HG03457 (cell line): ENCODE data around the gene ARR3.
"Not testable (repeated sequence)": the region's sequence is repeated elsewhere in the genome, so short reads cannot be mapped to it uniquely, and the experiment has no call there.

Source experiments
- ATAC-seq: cut with Tn5 transposase; IDR thresholded peaks from one replicate; pipeline ENCODE4 v1.9.1; 2021; ENCODE audit warnings: moderate number of reproducible peaks; ENCODE audit not compliant: unreplicated experiment

The ARR3 gene

DNA sequence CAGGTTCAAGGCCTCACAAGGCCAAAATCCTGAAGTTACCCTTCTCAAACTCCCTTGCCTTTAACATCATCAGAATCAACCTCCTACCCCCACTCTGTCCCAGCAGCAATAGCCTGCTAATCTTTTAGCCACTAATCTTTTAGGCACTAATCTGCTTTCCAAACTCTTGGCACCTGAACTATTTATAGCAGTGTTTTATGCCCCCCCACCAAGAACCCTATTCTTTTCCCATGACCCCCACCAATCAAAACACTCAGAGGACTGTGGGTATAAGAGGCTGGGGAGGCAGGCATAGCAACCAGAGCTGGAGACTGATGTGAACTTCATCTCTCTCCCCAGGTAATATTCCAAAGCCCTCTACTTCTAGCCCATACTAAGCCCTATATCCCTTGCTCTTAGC, at the start of gene ARR3:
ARR3 (plus strand) TSS at position 301 of the 400 bp plus-strand sequence. CDS start 1,052 bp downstream, outside the sequence.
- no peak for ATAC-seq

DNA sequence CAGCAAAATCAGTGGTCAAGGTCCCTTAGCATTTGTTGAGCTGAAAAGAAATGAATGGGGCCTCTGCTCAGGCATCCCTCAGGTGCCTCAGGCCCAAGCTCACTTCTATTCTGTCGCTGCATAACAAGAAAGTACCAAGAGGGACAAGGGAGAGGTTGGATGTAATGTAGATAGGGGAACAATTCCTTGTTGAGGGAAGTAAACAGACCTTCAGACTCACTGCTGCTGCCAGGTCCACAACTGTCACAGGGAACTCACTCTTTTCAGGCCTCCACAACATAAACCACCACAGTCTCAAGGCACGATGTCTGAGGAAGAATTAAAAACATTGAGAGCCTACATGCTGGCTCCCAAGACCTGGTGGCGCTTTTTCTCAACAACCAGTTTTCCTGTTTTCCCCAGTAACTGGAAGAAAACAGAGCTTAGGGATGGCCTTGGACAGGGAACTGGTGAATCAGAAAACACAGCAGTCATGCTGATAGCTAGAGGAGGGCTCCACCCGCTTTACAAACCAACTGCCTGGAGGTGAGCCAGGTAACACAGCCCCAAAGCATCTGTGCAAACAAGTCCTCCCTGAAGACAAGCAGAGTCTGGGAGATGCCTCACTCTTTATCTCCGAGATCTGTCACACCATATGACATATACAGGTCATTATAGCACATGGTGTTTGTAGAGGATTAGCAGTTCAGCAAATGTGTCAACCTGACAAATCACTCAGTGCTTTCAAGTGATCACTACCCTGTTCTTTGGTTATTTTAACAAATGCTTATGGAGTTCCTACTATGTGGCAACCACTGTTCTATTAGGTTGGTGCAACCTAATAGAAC, 48.0 kb upstream of the ARR3 start:
- no peak for ATAC-seq

DNA sequence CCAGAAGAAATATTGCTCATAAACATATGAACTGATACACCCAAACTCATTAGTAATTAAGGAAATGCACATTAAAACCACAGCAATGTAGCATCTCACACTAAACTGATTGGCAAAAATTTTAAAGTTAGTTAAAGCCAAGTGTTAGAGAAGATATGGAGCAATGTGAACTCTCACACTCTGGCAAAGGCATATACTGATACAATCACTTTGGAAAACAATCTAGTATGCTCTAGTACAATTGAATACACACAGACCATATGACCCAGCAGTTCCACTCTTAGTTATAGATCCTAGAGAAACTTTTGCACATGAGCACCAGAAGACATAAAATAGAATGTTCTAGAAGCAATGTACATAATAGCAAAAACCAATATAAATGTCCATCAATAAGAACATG, 42.1 kb upstream of the ARR3 start:
- ATAC-seq, result no peak

DNA sequence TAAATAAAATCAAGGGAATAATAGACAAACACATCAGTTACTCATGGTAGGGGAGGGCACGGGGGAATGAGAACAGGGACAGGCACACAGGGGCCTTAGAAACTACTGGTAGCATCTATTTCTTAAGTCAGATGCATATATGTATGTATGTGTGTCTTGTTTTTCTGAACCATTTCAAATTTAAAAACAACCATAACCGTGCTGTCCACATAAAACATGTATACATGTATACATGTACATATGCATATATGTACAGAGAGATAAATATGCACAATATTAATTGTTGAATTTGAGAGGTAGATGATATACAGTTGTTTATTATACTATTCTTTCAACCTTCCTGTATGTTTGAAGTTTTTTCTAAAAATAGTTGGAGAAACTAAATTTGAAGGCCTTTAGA, 41.4 kb upstream of the ARR3 start:
- no peak for ATAC-seq

DNA sequence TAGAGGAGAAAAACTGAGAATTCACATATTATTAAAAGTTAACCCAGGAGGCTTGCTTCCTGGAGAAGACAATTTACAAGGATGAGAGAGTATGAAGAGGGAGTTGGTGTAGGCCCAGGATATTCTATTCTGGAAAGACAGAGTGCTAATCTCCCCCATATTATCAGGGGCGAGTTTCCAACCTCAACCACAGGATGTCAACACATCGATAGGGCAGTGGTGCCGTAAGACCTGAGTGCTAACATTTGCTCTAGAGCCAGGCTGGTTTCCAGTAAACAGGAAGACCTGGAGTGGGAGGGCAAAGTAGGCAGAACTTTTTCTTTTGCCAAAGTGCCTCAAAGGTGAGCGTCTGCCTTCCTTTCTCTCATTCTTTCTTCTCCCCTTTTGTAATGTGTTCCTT, 36.5 kb upstream of the ARR3 start:
- no peak for ATAC-seq

DNA sequence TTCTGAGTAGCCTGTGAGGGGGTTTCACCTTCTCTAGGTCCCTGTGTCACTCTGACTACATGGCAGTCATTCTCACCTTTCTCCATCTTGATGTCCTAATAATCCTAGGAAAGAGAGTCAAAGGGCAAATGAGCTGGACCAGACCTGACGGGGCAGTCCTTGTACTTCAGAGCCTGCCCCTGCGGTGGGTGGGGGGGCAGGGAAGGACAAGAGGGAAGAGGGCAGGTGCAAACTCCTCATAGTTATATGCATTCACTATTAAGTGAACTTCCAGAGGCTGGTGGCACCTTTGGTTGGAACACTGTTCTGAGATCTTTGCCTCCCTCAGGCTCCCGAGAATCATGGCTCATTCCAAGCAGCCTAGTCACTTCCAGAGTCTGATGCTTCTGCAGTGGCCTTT, 33.8 kb upstream of the ARR3 start, which contains the start of gene AWAT1:
AWAT1 (plus strand) TSS at position 301 of the 400 bp plus-strand sequence; CDS start at position 342, 41 bp downstream.
- ATAC-seq, result no peak

DNA sequence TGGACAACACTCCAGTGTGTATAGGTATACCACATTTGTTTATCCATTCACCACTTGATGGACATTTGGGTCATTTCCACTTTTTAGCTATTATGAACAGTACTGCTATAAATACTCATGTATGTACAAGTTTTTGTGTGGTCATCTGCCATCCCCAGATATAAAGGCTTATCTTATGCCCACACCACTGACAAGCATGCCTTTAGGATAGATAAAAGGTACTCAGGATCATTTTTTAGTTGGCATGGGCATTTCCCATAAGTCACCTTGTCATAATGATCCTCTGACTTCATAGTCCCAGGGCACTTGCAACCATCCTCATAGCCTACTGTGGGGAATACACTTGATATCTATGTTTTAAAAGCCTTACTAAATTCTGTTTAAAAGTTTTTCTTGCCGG, 27.4 kb upstream of the ARR3 start:
- no peak for ATAC-seq

DNA sequence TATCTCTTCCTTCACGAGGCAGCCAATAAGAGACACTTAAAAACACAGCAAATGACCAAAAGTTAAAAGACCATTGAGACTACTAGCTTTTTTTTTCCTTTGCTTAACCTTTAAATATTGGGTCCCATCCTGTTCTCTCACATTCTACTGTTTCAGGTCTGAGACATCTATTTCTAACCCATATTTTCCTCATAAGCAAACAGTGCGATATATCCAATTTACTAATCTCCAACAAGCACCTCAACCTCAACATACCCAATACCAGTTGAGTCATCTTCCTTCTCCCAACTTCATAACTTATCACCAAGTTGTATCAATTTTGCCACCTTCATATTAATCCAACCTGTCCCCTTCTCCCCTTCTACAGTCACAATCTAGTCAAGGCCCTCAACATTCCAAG, 26.6 kb upstream of the ARR3 start:
- no peak for ATAC-seq

DNA sequence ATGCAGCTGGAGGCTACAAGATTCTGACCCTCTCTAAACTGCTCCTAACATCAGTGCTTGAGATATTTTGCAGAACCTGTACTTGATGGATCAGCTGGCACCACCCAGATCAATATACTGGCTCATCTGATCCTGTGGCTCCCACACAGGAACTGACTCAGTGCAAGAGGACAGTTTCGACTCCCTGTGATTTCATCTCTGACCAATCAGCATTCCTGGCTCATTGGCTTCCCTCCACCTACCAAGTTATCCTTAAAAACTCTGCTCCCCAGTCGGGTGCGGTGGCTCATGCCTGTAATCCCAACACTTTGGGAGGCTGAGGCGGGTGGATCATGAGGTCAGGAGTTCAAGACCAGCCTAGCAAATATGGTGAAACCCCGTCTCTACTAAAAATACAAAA, 24.5 kb upstream of the ARR3 start:
- ATAC-seq, result not testable (repeated sequence)

DNA sequence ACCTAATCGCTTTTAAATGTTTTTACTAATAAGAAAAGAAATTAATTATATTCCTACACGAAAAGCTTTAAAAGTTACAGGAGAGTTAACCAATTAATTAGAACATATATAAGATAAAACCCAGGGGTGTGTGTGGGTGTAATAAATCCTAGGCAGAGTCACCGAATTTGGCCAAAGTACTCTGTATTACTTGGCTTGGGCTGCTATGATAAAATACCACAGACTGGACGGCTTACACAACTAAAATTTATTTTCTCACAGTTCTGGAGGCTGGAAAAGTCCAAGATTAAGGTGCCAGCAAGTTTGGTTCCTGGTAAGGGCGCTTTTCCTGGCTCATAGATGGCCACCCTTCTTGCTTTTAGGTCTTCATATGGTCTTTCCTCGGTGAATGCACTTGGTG, 23.3 kb upstream of the ARR3 start:
- no peak for ATAC-seq

DNA sequence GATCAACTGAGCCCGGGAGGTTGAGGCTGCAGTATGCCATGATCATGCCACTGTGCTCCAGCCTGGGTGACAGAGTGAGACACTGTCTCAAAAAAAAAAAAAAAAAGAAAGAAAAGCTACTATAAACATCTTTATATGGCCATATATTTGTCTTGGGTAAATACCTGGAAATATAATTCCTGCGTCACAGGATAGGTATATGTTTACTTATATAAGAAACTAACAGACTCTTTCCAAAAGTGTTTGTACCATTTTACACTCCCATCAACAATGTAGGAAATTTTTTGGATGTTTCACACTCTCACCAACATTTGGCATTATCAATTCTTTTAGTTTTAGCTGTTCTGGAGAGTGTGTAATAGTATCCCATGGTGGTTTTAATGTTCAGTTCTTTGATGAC, 20.9 kb upstream of the ARR3 start:
- ATAC-seq, result no peak

DNA sequence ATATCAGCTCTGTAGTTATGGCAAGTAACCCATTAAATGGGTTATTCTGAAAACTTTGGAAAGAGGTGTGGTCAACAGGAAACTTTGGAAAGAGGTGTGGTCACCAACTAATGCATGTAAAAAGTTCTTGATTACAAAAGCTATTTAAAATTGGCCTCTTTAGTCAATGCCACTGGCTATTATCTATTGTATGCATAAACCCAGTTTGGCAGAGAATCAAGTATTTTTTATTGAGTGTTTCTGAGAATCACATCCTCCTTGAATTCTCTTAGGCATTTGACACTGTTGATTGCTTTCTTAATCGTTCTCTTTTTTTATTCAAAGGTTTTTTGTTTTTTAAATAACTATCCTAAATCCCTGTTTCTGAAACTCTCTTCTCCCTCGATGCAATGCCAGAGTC, 15.6 kb upstream of the ARR3 start:
- ATAC-seq, result no peak

DNA sequence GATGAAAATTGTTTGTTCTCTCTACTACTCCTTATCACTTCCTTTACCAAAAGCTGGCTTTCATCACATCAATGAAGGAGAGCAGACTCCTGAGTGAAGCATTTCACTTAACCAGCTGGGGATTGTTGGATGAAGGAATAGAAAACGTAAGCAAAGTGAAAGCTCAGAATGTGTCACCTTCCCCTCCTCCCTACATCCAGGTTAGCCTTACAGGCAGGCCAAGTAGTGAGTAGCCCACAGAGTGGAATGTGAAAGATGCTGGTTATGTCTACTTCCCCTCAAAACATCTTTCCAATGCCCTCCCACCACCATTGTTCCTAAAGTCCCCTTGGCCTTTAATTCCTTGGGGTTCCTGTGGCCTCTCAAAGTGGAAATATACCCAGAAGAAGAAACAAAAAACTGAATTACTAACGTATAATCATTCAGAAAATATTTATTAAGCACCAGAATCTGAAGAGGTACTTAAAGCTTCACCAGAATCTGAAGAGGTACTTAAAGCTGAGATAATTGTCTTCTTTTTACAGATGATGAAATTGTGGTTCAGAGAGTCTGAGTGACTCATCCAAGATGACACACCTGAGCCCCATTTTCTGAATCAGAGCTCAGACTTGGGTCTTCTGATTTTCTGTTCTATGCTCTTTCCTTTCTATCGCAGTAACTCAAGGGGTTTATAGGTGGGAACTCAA, 14.6 kb upstream of the ARR3 start:
- no peak for ATAC-seq

DNA sequence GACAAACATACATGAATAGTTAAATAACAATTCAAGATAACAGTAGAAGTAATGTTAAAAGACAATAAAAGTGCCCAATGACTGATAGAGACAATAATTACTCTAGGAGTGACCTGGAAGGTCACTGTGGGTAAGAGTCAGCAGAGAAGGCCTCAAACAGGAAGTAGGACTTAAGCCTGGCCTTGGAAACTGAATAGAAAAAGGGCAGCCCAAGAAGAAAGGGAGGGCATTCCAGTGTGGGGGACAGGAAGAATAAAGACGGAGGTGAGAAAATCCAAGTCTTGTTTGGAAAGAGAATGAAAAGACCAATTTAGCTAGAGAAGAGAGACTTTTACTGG, 14.1 kb upstream of the ARR3 start:
- ATAC-seq, result no peak

DNA sequence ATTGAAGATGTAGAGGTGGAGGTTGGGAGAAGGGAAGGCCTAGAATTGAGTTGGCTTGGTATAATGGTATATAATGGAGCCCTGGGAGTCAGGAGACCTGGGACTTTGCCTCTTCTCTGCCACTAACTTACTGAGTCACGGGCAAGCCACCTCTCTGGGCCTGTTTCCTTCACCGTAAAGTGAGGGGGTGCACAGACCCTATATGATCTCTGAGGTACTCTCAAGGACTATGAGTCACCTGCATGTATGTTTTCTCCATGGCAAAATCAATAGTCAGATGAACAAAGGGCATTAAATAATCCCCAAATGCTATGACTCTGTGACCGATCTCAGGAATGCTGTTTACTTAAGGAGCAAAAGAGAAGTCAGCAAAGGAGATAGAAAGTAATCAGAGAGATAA, 13.2 kb upstream of the ARR3 start:
- no peak for ATAC-seq

DNA sequence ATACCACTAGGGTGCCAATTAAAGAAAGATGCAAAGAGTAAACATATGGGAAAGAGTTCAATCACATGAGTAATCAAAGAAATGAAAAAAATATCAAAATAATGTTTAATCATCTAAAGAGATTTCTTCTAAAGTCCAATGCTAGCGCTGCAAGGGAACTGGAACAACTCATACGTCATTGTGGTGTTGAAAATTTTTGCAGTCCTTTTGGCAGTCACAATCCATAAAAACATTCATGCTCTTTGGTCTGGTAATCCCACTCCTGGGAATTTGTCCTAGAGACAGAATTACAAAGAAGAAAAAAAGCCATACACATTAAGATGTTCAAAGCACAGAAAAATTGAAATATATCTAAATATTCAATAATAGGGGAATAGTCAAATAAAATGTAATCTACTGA, 12.7 kb upstream of the ARR3 start:
- no peak for ATAC-seq

DNA sequence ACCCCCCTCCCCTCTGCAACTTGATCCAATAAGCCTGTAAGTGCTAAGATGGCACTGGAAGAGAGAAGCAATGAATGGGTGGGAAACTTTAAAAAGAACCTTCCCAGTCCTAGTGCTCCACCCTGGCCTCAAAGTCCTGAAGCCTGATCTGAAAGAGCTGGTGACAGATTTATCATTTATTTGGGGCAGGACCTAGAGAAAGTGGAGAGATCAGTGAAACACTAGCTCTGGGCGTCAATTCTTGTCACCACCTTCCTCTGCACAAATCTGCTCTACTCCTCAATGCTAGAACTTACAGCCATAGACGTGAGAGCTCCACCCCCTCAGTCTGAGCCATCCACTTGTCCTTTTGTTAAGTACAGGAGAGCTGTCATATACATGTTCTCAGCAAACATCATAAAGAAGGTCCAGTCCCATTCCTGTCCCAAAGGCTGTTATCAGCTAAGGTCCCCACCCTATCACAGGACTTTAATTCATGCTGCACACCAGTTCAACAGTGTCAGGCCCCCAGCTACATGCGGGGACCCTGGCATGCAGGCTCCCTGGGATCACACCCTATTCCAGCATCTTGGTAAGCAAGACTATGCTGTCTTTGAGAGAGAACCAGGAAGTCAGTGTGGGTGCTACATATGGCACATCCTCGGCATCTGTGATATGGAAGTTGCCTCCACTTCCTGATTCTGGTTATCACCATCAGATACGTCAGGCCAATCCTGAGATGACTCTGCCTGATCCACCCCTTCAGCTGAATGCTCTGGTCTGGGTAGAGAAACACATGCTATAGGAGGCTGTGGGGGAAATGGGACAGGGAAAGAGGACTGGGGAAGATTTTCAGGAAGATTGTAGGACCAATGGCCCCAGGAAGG, 10.5 kb upstream of the ARR3 start:
- no peak for ATAC-seq

DNA sequence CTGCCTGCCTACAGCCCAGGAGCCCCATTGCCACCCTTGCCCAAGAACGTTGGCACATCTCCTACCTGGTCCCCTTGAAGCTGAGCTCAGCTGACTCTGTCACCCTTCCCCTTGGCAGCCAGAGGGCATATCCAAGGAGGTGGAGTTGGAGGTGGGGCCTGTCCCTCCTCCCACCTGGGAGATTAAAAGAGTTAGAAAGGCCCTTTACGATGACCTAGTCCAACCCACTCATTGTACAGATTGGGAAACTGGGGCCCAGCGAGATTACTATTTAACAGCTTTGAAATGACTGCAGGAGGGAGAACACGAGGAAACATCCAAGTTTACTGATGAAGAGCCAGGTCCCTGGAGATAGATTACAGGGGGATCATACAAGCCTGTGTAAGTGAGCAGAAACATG, 8.0 kb upstream of the ARR3 start, which contains the start of gene P2RY4:
P2RY4 (minus strand) TSS at position 101 of the 400 bp plus-strand sequence. CDS start 580 bp downstream, outside the sequence.
- ATAC-seq, result no peak

DNA sequence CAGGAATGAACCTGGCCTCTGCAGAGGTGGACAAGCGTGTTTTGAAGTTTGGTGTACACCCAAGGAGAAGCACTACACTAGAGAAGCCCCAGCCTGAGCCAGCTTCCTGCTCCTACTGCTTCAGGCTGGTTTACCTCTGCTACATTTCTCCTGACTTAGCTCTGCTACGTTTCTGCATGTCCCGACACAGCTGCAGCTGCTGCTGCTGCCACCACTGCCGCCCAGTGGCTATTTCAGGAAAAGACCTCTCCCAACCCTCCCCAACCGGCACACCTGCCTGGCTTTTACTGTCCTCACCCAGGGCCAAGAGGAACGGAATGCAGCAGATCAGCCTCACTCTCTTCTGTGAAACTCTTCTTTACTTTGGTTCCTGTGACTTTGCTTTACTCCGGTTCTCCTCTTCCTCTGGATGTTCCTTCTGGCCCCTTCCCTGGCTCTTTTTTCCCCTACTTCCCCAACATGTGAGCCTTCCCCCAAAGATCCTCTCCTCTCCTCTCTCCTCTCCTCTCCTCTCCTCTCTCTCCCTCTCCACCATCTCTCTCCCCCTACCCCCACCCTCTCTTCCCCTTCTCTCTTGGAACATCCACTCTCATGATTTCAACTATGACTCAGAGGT, 5.1 kb upstream of the ARR3 start:
- no peak for ATAC-seq

DNA sequence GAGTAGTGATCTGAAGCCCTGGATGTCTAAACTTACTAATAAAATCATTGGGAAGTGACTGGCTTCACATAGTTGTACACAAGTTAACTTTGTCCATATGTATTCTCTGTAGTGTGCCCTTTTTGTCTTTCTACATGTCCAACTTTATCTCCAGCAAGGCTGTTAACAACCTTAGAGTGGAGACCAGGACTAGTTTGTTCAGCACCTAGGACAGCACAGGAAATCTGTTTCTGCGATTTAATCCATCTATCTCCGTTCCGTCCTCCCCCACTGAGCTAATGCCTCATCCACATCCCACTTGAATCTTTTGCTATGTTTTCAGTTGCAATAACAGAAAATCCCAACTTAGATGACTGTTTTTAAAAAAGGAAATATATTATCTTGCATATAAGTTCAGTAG, 3.4 kb upstream of the ARR3 start:
- no peak for ATAC-seq

DNA sequence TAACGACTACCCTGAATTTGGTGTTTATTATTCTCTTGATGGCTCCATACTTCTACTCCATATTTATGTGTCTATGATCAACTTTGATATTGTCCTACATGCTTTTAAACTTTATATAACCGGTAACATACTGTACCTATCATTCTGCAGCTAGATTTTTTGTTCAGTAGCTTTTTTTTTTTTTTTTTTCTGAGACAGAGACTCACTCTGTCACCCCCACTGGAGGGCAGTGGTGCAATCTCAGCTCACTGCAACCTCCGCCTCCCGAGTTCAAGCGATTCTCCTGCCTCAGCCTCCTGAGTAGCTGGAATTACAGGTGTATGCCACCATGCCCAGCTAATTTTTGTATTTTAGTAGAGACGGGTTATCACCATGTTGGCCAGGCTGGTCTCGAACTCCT, 5.9 kb downstream of the ARR3 start:
- ATAC-seq, result not testable (repeated sequence)
